ENCODE measurements around the gene TRIM38.
A peak's percentile ranks its signal among the peaks of the same experiment; 100 is the strongest.
"Not testable (repeated sequence)": the region's sequence is repeated elsewhere in the genome, so short reads cannot be mapped to it uniquely, and the experiment has no call there.

The TRIM38 gene

GRCh38 chr6:25942561-25943147, 19.9 kb upstream of the TRIM38 start:
- peak; percentile 28 for DNase-seq

DNA sequence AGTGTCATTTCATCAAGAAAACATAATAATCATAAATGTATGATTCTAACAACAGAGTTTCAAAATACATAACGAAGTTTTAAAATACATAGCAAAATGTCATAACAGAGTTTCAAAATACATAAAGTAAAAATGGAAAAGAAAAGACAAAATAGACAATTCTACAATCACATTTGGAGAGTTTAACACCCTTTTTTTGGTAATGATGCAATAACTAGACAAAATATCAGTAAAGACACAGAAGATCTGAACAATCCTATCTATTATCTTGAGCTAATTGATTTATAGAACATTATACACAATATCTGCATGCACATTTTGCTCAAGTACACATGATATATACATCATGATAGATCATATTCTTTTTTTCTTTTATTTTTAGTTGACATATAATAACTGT, 18.7 kb upstream of the TRIM38 start:
- no peak for DNase-seq

- no peak for DNase-seq
Measured at GRCh38 chr6:25944688-25945574, 17.7 kb upstream of the TRIM38 start.

DNA sequence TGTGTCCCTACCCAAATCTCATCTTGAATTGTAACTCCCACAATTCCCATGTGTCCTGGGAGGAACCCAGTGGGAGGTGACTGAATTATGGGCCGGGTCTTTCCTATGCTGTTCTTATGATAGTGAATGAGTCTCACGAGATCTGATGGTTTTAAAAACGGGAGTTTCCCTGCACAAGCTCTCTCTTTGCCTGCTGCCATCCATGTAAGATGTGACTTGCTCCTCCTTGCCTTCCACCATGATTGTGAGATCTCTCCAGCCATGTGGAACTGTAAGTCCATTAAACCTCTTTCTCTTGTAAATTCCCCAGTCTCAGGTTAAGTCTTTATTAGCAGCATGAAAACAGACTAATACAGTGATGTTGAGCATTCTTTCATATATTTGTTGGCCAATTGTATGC, 16.9 kb upstream of the TRIM38 start:
- DNase-seq, result not testable (repeated sequence)

DNA sequence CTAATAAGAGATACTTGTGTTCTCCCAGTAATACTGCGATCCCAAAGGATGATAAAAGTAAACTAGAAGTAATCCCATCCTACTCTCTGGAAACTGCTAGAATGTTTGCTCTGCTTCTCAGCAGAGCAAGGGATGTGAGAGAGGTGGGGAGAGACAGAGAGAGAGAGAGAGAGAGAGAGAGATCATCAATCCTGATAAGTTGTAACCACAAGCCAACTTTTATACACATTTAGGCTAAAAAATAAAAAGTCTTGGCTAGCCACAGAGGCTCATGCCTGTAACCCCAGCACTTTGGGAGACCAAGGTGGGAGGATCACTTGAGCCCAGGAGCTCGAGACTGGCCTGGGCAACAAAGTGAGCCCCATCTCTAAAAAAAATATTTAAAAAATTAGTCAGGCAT, 16.0 kb upstream of the TRIM38 start:
- DNase-seq, result no peak

DNA sequence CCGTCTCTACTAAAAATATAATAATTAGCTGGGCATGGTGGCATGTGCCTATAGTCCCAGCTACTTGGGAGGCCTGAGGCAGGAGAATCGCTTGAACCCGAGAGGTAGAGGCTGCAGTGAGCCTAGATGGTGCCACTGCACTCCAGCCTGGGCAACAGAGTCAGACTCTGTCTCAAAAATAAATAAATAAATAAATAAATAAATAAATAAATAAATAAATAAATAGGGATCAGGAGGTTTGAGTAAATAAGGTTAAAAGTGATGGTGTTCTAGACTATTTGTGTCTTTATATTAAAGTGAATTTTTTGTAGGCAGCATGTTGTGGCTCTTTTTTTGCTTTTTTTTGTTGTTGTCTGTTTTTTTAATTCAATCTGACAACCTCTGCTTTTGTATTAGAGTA, 15.1 kb upstream of the TRIM38 start:
- not testable (repeated sequence) for DNase-seq

GRCh38 chr6:25949695-25950094, 12.9 kb upstream of the TRIM38 start:
- no peak for DNase-seq

GRCh38 chr6:25950297-25950696, 12.3 kb upstream of the TRIM38 start:
- DNase-seq, result no peak

DNA sequence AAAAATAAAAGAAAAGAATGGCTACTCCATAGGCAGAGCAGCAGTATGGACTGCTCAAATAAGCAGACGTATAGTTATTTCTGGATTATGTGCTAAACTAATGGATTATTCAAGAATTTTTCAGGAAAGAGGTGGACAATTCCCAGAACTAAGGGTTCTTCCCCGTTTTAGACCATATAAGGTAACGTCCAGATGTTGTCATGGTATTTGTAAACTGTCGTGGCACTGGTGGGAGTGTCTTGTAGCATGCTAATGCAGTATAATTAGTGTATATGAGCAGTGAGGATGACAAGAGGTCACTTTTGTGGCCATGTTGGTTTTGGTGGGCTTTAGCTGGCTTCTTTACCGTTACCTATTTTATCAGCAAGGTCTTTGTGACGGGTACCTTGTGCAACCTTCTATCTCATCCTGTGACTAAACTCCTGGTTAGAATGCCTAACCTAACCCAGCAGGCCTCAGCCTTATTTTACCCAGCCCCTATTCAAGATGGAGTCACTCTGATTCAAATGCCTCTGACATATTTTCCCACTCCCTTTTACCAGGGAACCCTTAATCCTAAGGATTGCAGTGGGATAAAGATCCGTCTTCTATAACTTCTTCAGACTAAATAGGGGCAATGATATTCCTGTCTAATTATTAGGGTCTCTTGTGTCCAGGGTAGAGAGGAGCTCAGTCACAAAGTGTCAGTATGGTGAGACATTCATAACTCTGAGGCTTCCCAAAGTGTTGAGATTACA, 11.1 kb upstream of the TRIM38 start:
- no peak for DNase-seq

DNA sequence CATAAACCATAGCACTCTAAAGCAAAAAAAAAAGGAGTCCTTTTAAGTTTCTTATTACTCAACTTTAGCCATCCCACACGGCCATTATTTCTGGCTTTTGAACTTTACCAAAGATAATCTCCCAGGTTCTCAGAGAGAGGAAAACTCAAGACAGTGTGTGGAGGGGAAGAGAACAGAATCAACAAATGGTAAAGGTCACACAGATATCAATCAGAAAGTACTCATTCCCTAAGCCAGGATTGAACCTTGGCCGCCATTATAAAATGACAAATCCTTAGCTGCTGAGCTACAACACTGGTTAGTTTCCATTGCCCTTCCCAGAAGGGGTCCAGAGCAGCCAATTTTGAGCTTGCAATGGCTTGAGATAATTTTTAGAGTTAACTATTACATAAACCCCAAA, 10.1 kb upstream of the TRIM38 start:
- no peak for DNase-seq

GRCh38 chr6:25953733-25954132, 8.9 kb upstream of the TRIM38 start:
- no peak for DNase-seq

GRCh38 chr6:25954756-25955155, 7.8 kb upstream of the TRIM38 start:
- DNase-seq, result no peak

DNA sequence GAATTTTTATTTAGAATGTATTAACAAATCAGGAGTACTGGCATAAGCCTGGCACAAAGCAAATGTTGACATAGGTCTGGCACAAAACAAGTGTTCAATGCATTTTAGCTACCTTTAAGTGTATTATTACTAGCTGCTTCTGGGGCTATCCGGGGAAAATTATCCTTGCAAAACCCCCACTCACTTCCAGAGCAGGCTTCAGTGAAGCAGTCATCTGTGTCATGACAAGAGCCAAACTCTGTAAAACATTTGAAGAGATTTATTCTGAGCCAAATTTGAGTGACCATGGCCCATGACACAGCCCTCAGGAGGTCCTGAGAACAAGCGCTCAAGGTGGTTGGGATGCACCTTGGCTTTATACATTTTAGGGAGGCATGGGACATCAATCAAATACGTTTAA, 6.4 kb upstream of the TRIM38 start:
- DNase-seq, result no peak

DNA sequence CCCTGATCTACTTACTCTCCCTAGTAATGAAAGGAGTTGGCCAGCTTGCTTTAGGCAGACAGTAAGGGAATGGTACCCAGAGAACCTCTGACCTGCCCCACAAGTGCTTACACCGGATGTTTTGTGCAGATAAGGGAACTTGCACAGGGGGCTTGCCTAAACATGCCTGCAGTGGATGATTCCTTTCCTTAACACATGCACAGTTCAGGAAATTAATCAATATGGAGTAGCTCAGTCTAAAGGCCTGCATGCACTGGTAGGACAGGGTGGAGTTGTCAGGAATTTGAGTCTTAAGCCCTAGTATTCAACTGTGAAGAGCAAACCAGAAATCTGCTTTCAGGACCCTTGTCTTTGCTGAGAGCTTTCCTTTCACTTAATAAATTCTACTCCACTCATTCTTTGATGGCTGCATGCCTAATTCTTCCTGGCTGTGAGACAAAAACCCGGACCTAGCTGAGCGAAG, 3.9 kb upstream of the TRIM38 start:
- DNase-seq, result no peak

- no peak for DNase-seq
Measured at GRCh38 chr6:25959890-25960536, 2.6 kb upstream of the TRIM38 start.

- DNase-seq, result no peak
Measured at GRCh38 chr6:25960734-25961133, 1.9 kb upstream of the TRIM38 start.

- no peak for DNase-seq
Measured at GRCh38 chr6:25961619-25962148, 918 bp upstream of the TRIM38 start.

DNA sequence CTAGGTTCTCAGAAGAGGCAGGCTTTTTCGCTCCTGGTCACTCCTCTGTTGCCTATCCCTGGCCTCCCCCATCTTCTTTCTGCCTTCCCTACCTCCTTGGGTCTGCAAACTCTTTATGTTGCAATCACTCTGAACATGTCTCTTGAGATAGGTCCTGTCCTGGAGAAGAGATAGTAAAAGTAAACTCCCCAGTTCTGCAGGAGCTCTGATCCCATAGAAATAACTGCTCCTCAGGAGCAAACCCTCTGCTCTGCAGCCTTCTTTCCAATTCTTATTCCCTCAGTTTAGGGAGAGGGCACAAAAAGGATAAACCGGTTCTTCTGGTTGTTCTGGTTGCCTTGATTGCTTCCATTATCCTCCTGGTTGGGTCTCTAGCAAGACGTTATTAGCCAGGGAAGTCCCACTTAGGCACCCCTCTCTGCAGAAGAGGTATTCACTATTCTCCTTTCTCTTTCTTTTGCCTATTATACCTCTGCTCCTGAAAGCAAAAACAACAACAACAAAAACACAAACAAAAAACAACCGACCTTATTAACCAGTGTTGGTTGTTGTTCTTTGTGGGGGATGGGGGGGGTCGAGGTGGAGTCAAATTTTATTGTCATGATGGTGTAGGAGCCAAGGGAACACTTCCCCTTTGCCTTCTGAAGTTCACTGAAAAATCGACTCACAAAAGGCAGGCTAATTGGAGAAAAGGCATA, 973 bp downstream of the TRIM38 start:
- DNase-seq, result no peak

DNA sequence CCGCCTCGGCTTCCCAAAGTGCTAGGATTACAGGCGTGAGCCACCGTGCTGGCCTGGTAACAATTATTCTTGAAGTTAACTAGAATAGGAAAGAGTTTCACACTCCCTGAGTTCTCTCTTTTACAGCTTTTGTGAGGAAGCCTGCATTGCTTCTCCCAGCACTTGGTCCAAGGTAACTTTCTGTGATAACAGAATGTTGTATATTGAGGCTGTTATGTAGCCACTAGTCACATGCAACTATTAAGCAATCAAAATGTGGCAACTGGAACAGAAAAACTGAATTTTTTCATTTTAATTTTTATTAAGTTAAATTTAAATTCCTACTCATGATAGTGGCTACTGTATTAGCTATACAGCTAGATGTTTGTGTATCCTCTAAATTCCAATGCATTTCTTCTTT, 2.5 kb downstream of the TRIM38 start:
- DNase-seq, result no peak

DNA sequence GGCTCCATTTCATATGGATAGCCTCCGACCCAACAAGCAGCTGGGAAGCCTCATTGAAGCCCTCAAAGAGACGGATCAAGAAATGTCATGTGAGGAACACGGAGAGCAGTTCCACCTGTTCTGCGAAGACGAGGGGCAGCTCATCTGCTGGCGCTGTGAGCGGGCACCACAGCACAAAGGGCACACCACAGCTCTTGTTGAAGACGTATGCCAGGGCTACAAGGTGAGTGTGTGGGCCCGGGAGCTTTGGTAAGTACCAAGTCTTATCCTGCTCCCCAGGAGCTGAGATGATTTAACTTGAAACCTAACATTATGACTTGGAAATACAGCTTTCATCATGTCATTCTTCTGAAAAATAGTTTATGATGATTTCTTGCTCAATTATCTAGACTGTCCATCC, 4.1 kb downstream of the TRIM38 start:
- no peak for DNase-seq

GRCh38 chr6:25968769-25969168, 6.2 kb downstream of the TRIM38 start:
- no peak for DNase-seq

DNA sequence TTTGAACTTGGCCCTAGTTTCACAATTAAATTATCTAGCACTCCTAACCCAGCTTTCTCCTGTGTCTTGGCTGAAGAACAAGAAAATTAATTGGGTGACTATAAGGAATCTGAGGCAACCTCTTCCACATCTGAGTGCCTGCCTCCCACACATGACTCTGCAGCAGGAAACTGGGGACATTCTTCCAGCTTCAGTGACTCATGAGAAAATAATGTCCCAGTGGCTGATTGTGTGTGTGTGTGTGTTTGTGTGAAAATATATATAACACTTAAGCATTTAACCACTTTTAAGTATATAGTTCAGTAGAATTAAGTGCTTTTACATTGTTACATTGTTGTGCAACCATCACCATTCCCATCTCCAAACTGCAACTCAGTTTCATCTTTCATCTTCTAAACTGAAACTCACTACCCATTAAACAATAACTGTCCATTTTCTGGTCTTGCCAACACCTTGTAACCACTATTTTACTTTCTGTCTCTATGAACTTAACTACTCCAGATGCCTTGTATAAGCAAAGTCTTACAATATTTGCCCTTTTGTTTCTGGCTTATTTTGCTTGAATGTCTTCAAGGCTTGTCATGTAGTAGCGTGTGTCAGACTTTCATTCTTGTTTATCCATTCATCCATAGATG, 8.7 kb downstream of the TRIM38 start:
- DNase-seq, result no peak

Data from SHP77 treated with DMSO at 0.1 percent for 48 hours (cell line).